Measurements from ENCODE around the gene TRPV6. TPM values are rescaled to one million over a fixed set of nuclear protein-coding genes. Genes with fewer than 3 reads are reported as not detected.
A peak's percentile ranks its signal among the peaks of the same experiment; 100 is the strongest.

Gene TRPV6
- total RNA-seq: under 1 TPM in 4 of 7 donors, not detected in 3; 0.06 to 0.32 (median 0.25) TPM
- under 1 TPM; 0.05 to 0.26 (median 0.16) TPM for polyA plus RNA-seq
- long read RNA-seq, donor 1: 0 reads
- long read RNA-seq, donor 2: 0 reads

DNA sequence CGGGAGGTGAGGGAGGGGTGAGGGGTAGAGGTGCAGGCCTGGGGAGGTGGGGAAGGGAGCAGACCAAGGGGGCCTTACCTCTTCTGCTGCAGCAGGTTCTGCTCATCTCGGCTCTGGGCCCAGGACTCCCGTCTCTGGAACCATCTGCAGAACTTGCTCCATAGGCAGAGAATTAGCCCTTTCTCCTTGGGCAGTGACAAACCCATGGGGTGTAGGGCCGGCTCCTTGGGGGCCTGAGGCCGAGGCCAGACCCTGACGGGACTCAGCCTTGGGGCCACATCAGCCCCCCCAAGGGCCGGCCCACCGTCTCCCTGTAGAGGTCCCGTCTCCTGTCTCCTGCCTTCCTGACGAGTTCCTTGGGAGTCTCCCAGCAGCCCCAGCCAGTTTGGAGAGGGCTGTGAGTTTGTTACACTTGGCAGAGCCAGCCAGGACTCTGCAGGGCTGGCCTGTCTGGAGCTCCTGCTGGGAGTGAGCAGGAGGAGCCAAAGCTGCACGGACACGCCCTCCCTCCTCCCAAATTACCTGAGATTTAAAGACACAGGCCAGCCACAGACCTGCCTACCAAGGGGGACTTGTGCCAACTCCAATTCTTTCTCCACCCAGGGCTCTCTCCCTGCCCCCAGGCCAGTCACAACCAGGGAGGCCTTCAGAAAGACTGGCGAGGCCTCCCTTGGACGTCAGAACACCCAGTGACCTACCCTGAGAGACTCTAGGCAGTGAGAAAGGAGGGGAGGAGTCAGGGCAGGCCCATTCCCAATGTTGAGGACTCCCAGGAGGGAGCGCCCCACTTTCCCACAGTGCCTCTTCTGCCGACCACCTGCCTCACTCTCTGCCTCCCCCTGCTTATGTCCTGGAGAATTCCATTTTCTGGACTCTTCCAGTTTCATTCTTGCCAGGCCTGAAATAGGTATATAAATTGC is at the start of gene TRPV6:
TSS of gene TRPV6 (minus strand) at position 435 of the 920 bp plus-strand sequence.
- Histone ChIP-seq H3K9me3 (no peaks in the 10 kb centered on the region), H3K4me1 (peaks cover 0 to 5% (median 0%) of the 10 kb centered on the region in 6 donors), H3K4me3 (no peak within 1 kb of the TSS), H3K27ac (no peak within 1 kb of the TSS), H3K27me3 (replicated peaks in 1 of 7) (peaks cover 0 to 29% (median 0%) of the 10 kb centered on the region in 7 donors), H3K36me3 (no peaks in the 10 kb centered on the region)
- intact Hi-C loops (cut with DNase I; ENCODE audit: low total_unique reads): no loop called here
- WGBS, 5 donors: 78 to 90% (median 85%) methylated on average over 12 to 16 of the region's 16 CpGs
- no peak for TF ChIP-seq POLR2AphosphoS5 (IDR thresholded peaks at IDR 0.05)
- TF ChIP-seq, protein P1, sequence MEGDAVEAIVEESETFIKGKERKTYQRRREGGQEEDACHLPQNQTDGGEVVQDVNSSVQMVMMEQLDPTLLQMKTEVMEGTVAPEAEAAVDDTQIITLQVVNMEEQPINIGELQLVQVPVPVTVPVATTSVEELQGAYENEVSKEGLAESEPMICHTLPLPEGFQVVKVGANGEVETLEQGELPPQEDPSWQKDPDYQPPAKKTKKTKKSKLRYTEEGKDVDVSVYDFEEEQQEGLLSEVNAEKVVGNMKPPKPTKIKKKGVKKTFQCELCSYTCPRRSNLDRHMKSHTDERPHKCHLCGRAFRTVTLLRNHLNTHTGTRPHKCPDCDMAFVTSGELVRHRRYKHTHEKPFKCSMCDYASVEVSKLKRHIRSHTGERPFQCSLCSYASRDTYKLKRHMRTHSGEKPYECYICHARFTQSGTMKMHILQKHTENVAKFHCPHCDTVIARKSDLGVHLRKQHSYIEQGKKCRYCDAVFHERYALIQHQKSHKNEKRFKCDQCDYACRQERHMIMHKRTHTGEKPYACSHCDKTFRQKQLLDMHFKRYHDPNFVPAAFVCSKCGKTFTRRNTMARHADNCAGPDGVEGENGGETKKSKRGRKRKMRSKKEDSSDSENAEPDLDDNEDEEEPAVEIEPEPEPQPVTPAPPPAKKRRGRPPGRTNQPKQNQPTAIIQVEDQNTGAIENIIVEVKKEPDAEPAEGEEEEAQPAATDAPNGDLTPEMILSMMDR (IDR thresholded peaks at IDR 0.05 in 8 of 11, conservative IDR thresholded peaks at IDR 0.05 in 3 of 11): no peak
- DNase-seq: peak; percentile 68

DNA sequence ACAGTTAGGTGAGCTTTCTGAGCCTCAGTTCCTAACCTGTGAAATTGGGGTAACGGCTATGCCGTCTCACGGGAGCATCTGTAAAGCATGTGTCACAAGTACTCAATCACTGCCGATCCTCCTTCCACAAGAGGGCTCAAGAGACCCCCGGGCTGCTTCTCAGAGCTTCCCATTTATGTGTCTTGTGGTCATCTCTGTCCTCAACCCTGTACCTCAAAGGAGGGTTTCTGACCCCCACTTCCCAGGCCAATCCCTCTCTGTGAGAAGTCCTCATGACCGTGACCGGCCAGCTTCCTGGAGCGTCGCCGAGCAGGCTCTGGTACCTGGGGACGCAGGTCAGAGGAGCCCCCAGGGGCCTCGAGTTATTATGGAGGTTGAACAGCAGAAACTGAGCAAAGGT is 48.5 kb upstream of the TRPV6 start:
- H3K36me3 ChIP-seq: no peaks in the 10 kb centered on the region
- no peak for DNase-seq
- 84 to 88% (median 85%) methylated on average over 12 of the region's 12 CpGs for WGBS, 5 donors
- H3K4me3 ChIP-seq: no peak overlapping the region
- H3K4me1 ChIP-seq: no peaks in the 10 kb centered on the region
- intact Hi-C loops (cut with DNase I; ENCODE audit: low total_unique reads): no loop called here
- peaks cover 0 to 15% (median 0%) of the 10 kb centered on the region in 7 donors for H3K27me3 ChIP-seq (replicated peaks in 1 of 7)
- no peak overlapping the region for H3K27ac ChIP-seq
- H3K9me3 ChIP-seq: no peaks in the 10 kb centered on the region
- TF ChIP-seq POLR2A (IDR thresholded peaks at IDR 0.05): no peak
- TF ChIP-seq POLR2AphosphoS5 (IDR thresholded peaks at IDR 0.05): no peak
- TF ChIP-seq, protein P1 (IDR thresholded peaks at IDR 0.05 in 8 of 11, conservative IDR thresholded peaks at IDR 0.05 in 3 of 11): no peak

DNA sequence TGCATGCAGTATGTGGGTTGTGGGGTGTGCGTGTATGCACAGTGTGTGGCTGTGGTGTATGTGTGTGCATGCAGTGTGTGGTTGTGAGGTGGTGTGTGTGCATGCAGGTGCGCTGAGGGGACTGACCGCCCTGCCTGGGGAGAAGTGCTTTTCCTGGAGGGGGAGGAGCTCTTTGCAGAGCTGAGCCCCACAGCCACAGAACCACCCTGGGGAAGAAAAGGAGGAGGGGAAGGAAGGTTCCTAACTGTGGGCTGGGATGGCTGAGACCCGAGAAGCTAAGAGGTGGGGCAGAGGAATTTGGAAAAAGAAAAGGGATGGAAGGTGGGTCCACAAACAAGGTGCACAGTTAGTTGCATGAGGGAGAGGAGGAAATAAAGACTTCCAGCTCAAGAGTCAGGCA is 48.1 kb upstream of the TRPV6 start, which contains the start of gene TRPV5:
TSS of gene TRPV5 (minus strand) at position 123 of the 400 bp plus-strand sequence. CDS start 287 bp downstream, outside the sequence.
- Histone ChIP-seq H3K27ac (no peak within 1 kb of the TSS), H3K36me3 (no peaks in the 10 kb centered on the region), H3K27me3 (replicated peaks in 1 of 7) (peaks cover 0 to 15% (median 0%) of the 10 kb centered on the region in 7 donors), H3K9me3 (no peaks in the 10 kb centered on the region), H3K4me1 (no peaks in the 10 kb centered on the region), H3K4me3 (no peak within 1 kb of the TSS)
- WGBS, 5 donors: 63 to 78% (median 69%) methylated on average over 4 of the region's 4 CpGs
- intact Hi-C loops (cut with DNase I; ENCODE audit: low total_unique reads): no loop called here
- TF ChIP-seq POLR2AphosphoS5 (IDR thresholded peaks at IDR 0.05) (no peak), POLR2A (IDR thresholded peaks at IDR 0.05) (no peak)
- TF ChIP-seq, protein P1 (IDR thresholded peaks at IDR 0.05 in 8 of 11, conservative IDR thresholded peaks at IDR 0.05 in 3 of 11): no peak
- DNase-seq: no peak

DNA sequence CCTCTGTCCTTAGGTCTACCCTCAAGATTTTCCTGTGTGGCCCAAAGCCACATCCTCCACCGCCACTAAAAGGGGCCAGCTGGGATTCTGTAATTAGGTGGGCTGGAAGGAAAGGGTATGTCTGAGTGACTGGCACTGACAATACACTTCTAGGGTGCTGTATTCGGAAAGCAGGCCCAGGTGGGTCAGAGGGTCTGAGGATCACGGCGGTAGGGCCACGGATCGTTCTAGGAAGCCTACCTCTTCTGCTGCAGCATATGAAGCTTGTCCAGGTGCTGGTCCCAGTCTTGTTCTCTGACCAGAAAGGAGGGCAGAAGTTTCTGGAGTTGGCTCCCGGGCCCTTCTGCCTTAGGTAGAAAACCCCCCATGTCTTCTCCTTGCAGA is 47.5 kb upstream of the TRPV6 start:
- Histone ChIP-seq H3K36me3 (no peaks in the 10 kb centered on the region), H3K27me3 (replicated peaks in 1 of 7) (peaks cover 0 to 15% (median 0%) of the 10 kb centered on the region in 7 donors), H3K27ac (no peak overlapping the region), H3K4me1 (peaks cover 0 to under 1% (median 0%) of the 10 kb centered on the region in 6 donors), H3K4me3 (no peak overlapping the region), H3K9me3 (no peaks in the 10 kb centered on the region)
- WGBS, 5 donors: 74 to 89% (median 82%) methylated on average over 7 of the region's 7 CpGs
- intact Hi-C loops (cut with DNase I; ENCODE audit: low total_unique reads): no loop called here
- no peak for DNase-seq
- TF ChIP-seq POLR2A (IDR thresholded peaks at IDR 0.05): no peak
- no peak for TF ChIP-seq POLR2AphosphoS5 (IDR thresholded peaks at IDR 0.05)
- TF ChIP-seq, protein P1 (IDR thresholded peaks at IDR 0.05 in 8 of 11, conservative IDR thresholded peaks at IDR 0.05 in 3 of 11): no peak
